GM12875 (cell line): Measurements from ENCODE around the gene DENND1A.

ENCODE experiments used
- H3K4me3 ChIP-seq: one replicate; pipeline ENCODE4 v1.5.1; 2011; ENCODE audit warnings: low read depth, low read length, control low read depth
- TF ChIP-seq, protein P1 (sequence below): IDR thresholded peaks from 2 replicates; pipeline ENCODE4 v1.5.1; 2011; ENCODE audit warnings: low read depth, mild to moderate bottlenecking, control low read depth, inconsistent platforms, low read length, moderate library complexity, borderline replicate concordance; ENCODE audit not compliant: insufficient read depth

Gene DENND1A

GRCh38 chr9:123712399-123712798, 217.5 kb downstream of the DENND1A start:
- TF ChIP-seq, protein P1, sequence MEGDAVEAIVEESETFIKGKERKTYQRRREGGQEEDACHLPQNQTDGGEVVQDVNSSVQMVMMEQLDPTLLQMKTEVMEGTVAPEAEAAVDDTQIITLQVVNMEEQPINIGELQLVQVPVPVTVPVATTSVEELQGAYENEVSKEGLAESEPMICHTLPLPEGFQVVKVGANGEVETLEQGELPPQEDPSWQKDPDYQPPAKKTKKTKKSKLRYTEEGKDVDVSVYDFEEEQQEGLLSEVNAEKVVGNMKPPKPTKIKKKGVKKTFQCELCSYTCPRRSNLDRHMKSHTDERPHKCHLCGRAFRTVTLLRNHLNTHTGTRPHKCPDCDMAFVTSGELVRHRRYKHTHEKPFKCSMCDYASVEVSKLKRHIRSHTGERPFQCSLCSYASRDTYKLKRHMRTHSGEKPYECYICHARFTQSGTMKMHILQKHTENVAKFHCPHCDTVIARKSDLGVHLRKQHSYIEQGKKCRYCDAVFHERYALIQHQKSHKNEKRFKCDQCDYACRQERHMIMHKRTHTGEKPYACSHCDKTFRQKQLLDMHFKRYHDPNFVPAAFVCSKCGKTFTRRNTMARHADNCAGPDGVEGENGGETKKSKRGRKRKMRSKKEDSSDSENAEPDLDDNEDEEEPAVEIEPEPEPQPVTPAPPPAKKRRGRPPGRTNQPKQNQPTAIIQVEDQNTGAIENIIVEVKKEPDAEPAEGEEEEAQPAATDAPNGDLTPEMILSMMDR = no peak
- H3K4me3 ChIP-seq = no peak overlapping the region

DNA sequence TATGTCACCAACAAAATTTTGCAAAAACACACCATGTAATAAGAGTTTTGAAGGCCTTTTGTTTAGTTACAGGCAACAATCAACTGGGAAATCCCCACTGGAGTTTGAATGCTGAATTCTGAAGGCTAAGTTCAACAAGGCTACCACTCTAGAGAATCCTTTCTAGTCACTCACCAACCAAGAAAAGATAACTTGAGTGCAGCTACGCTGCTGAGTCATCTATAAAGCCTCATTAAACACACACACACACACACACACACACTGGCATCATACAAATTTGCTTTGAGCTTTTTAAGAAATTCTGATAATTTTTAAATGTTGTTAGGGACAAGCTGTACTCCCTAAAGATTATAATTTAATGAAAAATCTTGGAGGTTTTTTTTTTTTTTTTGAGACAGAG, 219.6 kb downstream of the DENND1A start:
- no peak overlapping the region for H3K4me3 ChIP-seq
- TF ChIP-seq, protein P1 = no peak

- TF ChIP-seq, protein P1 = no peak
- H3K4me3 ChIP-seq = no peak overlapping the region
Measured at GRCh38 chr9:123702483-123702882, 227.4 kb downstream of the DENND1A start.

GRCh38 chr9:123697686-123698085, 232.2 kb downstream of the DENND1A start:
- H3K4me3 ChIP-seq = no peak overlapping the region
- TF ChIP-seq, protein P1 = no peak

- no peak overlapping the region for H3K4me3 ChIP-seq
- TF ChIP-seq, protein P1 = no peak
Measured at GRCh38 chr9:123696476-123696875, 233.4 kb downstream of the DENND1A start.

- TF ChIP-seq, protein P1 = no peak
Measured at GRCh38 chr9:123695386-123695785, 234.5 kb downstream of the DENND1A start.

GRCh38 chr9:123691765-123692303, 238.1 kb downstream of the DENND1A start:
- TF ChIP-seq, protein P1 = no peak
- H3K4me3 ChIP-seq = no peak overlapping the region

More at GRCh38 chr9:123695386-123695785, 234.5 kb downstream of the DENND1A start:
- no peak overlapping the region for H3K4me3 ChIP-seq
